ENCODE measurements around the gene FAM124A. TPM values are rescaled to one million over a fixed set of nuclear protein-coding genes. Genes with fewer than 3 reads are reported as not detected.

Gene FAM124A
- total RNA-seq, 3 donors from 2014 or later (not counting 1 experiment from before 2014, with no cell fraction given), result not detected

- Histone ChIP-seq H3K4me1 (ENCODE audit: control insufficient read depth, insufficient read depth, low read length) (no peaks in the 10 kb centered on the region), H3K36me3 (ENCODE audit: control insufficient read depth, insufficient read depth, low read length) (no peaks in the 10 kb centered on the region), H3K27me3 (ENCODE audit: control insufficient read depth, insufficient read depth, low read length) (no peaks in the 10 kb centered on the region), H3K9me3 (ENCODE audit: control insufficient read depth, insufficient read depth, low read length) (no peaks in the 10 kb centered on the region), H3K4me3 (ENCODE audit: low read length) (no peak overlapping the region), H3K27ac (ENCODE audit: low read length) (no peak overlapping the region)
- H3K27me3 Mint-ChIP-seq (ENCODE audit: low read depth in 2 of 2), result peaks cover 29 to 63% of the 10 kb centered on the region in 2 donors
- H3K27ac Mint-ChIP-seq, result no peak overlapping the region
- no peak overlapping the region for H3K4me3 Mint-ChIP-seq
- DNase-seq (no peak), ATAC-seq (no peak)
- H3K36me3 Mint-ChIP-seq, result no peaks in the 10 kb centered on the region
- no peaks in the 10 kb centered on the region for H3K4me1 Mint-ChIP-seq
- no peaks in the 10 kb centered on the region for H3K9me3 Mint-ChIP-seq
- WGBS (ENCODE audit: insufficient coverage), result 84% methylated on average over 4 of the region's 4 CpGs
- intact Hi-C loops (cut with micrococcal nuclease), result no loop called here
- no peak for TF ChIP-seq CTCF (IDR thresholded peaks at IDR 0.05)
These were observed 13.5 kb upstream of the FAM124A start for GRCh38 chr13:51208716-51209115.

GRCh38 chr13:51211910-51212309 lies 10.3 kb upstream of the FAM124A start:
- H3K4me3 Mint-ChIP-seq, result no peak overlapping the region
- no peaks in the 10 kb centered on the region for H3K9me3 ChIP-seq (ENCODE audit: control insufficient read depth, insufficient read depth, low read length)
- 67% methylated on average over 2 of the region's 2 CpGs for WGBS (ENCODE audit: insufficient coverage)
- H3K9me3 Mint-ChIP-seq, result no peaks in the 10 kb centered on the region
- no peaks in the 10 kb centered on the region for H3K36me3 Mint-ChIP-seq
- no peaks in the 10 kb centered on the region for H3K4me1 ChIP-seq (ENCODE audit: control insufficient read depth, insufficient read depth, low read length)
- no peaks in the 10 kb centered on the region for H3K27me3 ChIP-seq (ENCODE audit: control insufficient read depth, insufficient read depth, low read length)
- no peak overlapping the region for H3K27ac ChIP-seq (ENCODE audit: low read length)
- TF ChIP-seq CTCF (IDR thresholded peaks at IDR 0.05), result no peak
- no peak for DNase-seq
- H3K36me3 ChIP-seq (ENCODE audit: control insufficient read depth, insufficient read depth, low read length), result no peaks in the 10 kb centered on the region
- intact Hi-C loops (cut with micrococcal nuclease), result no loop called here
- H3K27me3 Mint-ChIP-seq (ENCODE audit: low read depth in 2 of 2), result peaks cover 36 to 62% of the 10 kb centered on the region in 2 donors
- no peak overlapping the region for H3K4me3 ChIP-seq (ENCODE audit: low read length)
- H3K4me1 Mint-ChIP-seq, result no peaks in the 10 kb centered on the region
- H3K27ac Mint-ChIP-seq, result no peak overlapping the region
- no peak for ATAC-seq

- WGBS (ENCODE audit: insufficient coverage), result 95% methylated on average over 2 of the region's 2 CpGs
- H3K4me1 Mint-ChIP-seq, result no peaks in the 10 kb centered on the region
- H3K27me3 Mint-ChIP-seq (ENCODE audit: low read depth in 2 of 2), result peaks cover 38 to 68% of the 10 kb centered on the region in 2 donors
- intact Hi-C loops (cut with micrococcal nuclease), result no loop called here
- no peak overlapping the region for H3K27ac Mint-ChIP-seq
- Histone ChIP-seq H3K4me1 (ENCODE audit: control insufficient read depth, insufficient read depth, low read length) (no peaks in the 10 kb centered on the region), H3K27me3 (ENCODE audit: control insufficient read depth, insufficient read depth, low read length) (no peaks in the 10 kb centered on the region), H3K4me3 (ENCODE audit: low read length) (no peak overlapping the region), H3K9me3 (ENCODE audit: control insufficient read depth, insufficient read depth, low read length) (no peaks in the 10 kb centered on the region), H3K36me3 (ENCODE audit: control insufficient read depth, insufficient read depth, low read length) (no peaks in the 10 kb centered on the region), H3K27ac (ENCODE audit: low read length) (no peak overlapping the region)
- no peak for ATAC-seq
- no peaks in the 10 kb centered on the region for H3K36me3 Mint-ChIP-seq
- TF ChIP-seq CTCF (IDR thresholded peaks at IDR 0.05), result no peak
- no peaks in the 10 kb centered on the region for H3K9me3 Mint-ChIP-seq
- no peak overlapping the region for H3K4me3 Mint-ChIP-seq
- no peak for DNase-seq
These were observed 9.4 kb upstream of the FAM124A start for GRCh38 chr13:51212758-51213157.

- Histone ChIP-seq H3K4me1 (ENCODE audit: control insufficient read depth, insufficient read depth, low read length) (no peaks in the 10 kb centered on the region), H3K4me3 (ENCODE audit: low read length) (no peak overlapping the region), H3K27me3 (ENCODE audit: control insufficient read depth, insufficient read depth, low read length) (no peaks in the 10 kb centered on the region), H3K9me3 (ENCODE audit: control insufficient read depth, insufficient read depth, low read length) (no peaks in the 10 kb centered on the region), H3K36me3 (ENCODE audit: control insufficient read depth, insufficient read depth, low read length) (no peaks in the 10 kb centered on the region), H3K27ac (ENCODE audit: low read length) (no peak overlapping the region)
- 84% methylated on average over 4 of the region's 6 CpGs for whole genome bisulfite sequencing (ENCODE audit: insufficient coverage)
- no peak for TF ChIP-seq CTCF (IDR thresholded peaks at IDR 0.05)
- Mint-ChIP-seq H3K4me1 (no peaks in the 10 kb centered on the region), H3K9me3 (no peaks in the 10 kb centered on the region), H3K36me3 (no peaks in the 10 kb centered on the region), H3K27me3 (ENCODE audit: low read depth in 2 of 2) (peaks cover 40 to 65% of the 10 kb centered on the region in 2 donors), H3K27ac (no peak overlapping the region), H3K4me3 (no peak overlapping the region)
- DNase-seq (no peak), ATAC-seq (no peak)
- intact Hi-C loops (cut with micrococcal nuclease), result no loop called here
These were observed 8.9 kb upstream of the FAM124A start for GRCh38 chr13:51213173-51213728.

All from natural killer cell (primary cell).